Stimulated activated CD8-positive, alpha-beta memory T cell treated with anti-CD3 and anti-CD28 coated beads, Interleukin-7, amount 100 ng/mL, for 1 hour (primary cell): ENCODE results near the gene SHISA5.
"Not testable (repeated sequence)": the region's sequence is repeated elsewhere in the genome, so short reads cannot be mapped to it uniquely, and the experiment has no call there.

Source experiments
- DNase-seq, 2 donors: peaks; one replicate each; pipeline ENCODE4 v3.0.0-alpha.2; 2020; ENCODE audit warnings: low read depth in 2 of 2

SHISA5 gene

DNA sequence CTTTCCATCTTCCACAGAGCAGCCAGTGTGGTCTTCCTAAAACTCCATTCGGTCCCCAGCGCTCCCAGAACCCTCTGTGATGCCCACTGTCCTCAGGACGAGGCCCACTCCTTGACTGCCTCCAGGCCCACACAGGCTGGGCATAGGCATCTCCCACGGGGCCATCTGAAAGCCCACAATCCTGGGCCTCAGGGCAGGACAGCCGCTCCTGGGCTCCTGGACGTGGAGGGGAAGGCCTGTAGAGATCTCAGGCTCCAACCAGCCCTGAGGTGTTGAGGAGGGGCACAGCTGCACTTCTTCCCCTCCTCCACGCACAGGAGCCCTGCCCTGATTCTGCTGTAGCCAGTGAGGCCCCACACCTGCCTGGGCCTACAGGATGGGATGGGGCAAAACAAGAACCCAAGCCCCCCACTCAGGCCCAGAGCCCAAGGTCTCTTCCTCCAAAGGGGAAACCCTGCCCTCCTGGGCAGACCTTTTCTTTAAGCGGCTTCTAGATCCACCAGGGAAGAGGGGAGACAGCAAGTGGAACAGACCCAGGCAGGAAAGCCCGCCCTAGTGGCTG lies 25.9 kb downstream of the SHISA5 start:
- no peak for DNase-seq

DNA sequence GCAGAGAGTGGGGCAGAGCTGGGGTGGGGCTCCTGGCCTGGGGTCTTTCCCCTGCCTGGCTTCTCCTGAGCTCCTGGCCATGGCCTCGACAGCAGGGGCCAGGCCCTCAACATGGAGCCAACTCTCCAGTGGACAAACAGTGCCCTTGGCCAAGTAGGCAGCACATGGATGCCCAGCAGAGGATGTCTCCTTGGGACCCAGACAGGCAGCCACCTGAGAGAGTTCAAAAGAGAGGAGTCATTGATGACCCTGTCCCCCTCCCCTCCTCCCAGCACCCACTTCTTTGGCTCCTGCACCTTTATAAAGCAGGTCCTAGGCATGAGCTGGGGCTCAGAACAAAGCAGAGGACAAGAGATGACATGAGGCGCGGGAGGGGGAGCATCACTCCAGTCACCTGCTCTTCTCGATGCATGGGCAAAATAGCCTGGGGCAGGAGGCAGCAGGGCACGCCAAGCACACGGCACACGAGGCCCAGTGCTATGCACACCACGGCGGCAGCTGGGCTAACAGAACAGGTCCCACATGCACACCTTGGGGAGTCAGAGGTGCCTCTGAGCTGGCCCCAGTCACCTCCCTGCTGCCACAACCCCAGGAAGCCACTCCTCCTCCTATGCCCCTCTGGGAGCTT lies 27.4 kb downstream of the SHISA5 start:
- DNase-seq: no peak

- no peak for DNase-seq
These were observed 28.8 kb downstream of the SHISA5 start for GRCh38 chr3:48475188-48475587.

GRCh38 chr3:48474619-48475018 lies 29.4 kb downstream of the SHISA5 start:
- no peak for DNase-seq

DNA sequence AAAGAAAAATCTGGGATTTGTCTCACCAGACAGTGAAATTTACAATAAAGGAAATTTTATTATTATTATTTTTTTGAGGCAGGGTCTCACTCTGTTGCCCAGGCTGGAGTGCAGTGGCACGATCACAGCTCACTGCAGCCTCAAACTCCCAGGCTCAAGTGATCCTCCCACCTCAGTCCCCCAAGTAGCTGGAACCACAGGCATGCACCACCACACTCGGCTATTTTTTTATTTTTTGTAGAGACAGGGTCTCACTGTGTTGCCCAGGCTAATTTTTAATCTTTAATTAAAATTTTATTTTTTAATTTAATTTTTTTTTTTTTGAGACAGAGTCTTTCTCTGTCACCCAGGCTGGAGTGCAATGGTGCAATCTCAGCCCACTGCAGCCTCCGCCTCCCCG lies 29.9 kb downstream of the SHISA5 start:
- not testable (repeated sequence) for DNase-seq

DNA sequence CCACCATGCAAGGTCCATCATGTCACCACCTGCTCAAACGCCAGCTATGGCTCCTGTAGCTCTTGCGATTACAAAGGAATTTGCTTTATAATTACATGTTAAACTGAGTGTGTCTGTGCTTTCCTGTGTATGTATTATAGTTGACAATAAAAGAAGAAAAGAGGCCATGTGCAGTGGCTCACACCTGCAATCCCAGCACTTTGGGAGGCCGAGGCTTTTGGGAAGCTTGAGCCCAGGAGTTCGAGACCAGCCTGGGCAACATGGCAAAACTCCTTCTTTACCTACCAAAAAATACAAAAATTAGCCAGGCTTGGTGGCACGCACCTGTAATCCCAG lies 30.4 kb downstream of the SHISA5 start:
- DNase-seq: no peak

- peak; percentile 79 to 86 for DNase-seq
These were observed 30.9 kb downstream of the SHISA5 start for GRCh38 chr3:48472923-48473616.

DNA sequence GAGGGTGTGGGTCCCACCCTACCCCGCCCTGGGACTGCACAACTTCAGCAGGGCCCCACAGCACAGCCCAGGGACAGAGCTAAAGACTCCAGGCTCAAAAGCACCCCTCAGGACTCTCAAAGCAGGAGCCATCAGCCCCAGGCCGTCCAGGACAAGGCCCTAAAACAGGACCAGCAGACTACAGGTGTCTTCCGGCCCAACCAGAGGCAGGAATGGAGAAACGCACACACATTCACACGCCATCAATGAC lies 31.4 kb downstream of the SHISA5 start:
- DNase-seq: no peak

DNA sequence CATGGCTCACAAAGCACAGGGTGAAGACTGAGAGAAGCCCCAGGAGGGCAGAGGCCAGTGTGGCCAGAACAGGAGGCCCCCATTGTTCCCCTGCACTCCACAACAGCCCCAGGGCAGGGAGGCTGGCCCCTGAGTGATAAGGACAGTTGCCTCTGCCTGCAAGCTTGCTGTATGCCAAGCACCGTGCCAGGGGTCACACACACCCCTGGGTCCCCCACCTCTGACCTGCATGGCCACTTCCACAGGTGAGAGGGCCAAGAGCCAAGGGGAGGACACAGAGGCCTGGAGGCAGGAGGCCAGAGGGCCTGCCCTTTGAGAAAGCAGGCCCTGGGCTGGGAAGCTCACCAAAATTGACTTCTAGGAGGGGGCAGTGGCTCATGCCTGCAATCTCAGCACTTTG lies 33.7 kb downstream of the SHISA5 start:
- no peak for DNase-seq

GRCh38 chr3:48469046-48469915 lies 34.7 kb downstream of the SHISA5 start:
- DNase-seq: no peak

GRCh38 chr3:48468329-48468731 lies 35.6 kb downstream of the SHISA5 start:
- DNase-seq: no peak

GRCh38 chr3:48467473-48468267 lies 36.3 kb downstream of the SHISA5 start:
- no peak for DNase-seq

- no peak for DNase-seq
These were observed 36.9 kb downstream of the SHISA5 start for GRCh38 chr3:48467110-48467454.

GRCh38 chr3:48466386-48467109 lies 37.4 kb downstream of the SHISA5 start:
- no peak for DNase-seq

DNA sequence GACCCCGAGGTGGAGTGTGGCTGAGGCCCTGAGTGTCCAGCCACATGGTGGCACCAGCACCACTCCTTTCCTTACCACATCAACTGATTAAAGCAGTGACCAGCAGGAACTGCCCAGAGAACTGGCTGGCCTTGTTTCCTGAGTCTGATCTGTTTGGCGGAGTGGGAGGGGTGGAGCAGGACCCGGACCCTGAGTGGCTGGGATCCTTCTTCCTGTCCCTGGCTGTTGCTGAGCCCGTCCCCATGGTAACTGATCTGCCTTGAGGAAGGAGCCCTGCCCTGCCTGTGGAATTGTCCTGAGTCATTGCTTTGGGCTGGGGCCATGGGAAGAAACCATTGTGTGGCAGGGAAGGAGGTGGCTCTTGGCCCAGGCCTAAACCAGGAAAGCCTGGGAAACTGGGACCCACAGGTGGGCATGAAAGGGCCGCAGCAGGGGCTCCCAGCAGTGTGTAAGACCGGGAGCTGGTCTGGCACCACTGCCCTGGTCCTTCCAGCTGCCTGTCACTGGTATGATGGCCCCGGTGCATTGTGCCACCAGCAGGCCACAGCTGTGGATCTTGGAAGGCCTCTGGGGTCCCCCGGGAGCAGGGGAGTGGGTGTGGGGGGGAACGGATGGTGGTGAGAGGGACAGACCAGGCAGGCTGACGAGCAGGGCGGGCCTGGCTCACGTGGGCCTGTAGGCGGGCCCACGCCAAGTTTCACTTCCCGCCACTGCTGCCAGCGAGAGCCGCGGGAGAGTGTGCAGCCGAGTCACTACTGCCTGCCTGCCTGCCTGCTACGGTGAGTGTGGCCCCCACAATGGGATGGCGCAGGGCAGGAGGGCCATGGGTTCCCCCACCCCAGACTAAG lies 38.2 kb downstream of the SHISA5 start:
- peak; percentile 55 to 56 for DNase-seq

DNA sequence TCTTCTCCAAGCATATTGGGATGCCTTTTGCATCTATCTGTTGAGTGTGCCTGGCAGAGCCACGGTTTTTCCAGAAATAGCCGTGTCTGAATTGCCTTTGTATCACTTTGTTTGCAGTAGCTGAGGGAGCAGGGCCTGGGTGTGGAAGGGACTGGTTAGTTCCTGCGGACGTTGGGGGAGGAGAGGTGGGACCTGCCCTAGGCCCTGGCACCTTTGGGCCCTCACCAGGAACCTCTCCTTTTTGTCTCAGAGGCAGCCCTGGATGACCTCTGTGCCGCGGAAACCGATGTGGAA lies 38.8 kb downstream of the SHISA5 start:
- no peak for DNase-seq

- DNase-seq: no peak
These were observed 39.2 kb downstream of the SHISA5 start for GRCh38 chr3:48464713-48465221.

DNA sequence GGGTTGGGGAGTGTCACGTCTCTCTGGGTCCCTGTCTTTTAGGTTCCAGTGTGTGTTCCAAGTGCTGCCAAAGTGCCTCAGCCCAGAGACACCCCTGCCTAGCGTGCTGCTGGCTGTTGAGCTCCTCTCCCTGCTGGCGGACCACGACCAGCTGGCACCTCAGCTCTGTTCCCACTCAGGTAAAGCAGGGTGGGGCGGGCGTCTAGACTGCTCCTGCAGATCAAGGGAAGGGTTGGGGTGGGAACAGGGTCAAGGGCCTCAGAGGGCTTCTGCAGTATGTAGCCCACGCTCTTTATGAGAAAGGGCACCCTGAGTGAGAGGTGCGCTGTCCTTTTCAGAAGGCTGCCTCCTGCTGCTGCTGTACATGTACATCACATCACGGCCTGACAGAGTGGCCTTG lies 40.3 kb downstream of the SHISA5 start:
- DNase-seq: no peak

DNA sequence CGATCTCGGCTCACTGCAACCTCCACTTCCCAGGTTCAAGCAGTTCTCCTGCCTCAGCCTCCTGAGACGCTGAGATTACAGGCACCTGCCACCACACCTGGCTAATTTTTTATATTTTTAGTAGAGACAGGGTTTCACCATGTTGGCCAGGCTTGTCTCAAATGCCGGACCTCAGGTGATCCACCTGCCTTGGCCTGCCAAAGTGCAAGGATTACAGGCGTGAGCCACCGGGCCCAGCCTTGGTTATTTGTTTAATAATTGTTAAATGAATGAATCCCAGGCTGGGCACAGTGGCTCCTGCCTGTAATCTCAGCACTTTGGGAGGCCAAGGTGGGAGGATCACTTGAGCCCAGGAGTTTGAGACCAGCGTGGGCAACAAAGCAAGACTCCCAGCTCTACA lies 42.2 kb downstream of the SHISA5 start:
- not testable (repeated sequence) for DNase-seq

DNA sequence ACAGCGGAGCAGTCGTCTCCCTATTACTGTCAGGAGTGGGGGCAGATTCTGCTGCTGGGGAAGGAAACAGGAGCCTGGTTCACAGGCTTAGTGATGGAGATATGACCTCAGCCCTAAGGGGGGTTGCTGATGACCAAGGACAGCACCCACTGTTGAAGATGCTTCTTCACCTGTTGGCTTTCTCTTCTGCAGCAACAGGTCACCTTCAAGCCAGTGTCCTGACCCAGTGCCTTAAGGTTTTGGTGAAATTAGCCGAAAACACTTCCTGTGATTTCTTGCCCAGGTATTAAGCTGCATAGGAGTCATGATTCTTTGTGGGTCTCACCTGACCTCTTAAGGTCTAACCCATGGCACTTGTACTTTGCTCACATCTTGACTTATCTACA lies 43.5 kb downstream of the SHISA5 start:
- DNase-seq: no peak
